RWPE2 (cell line): ENCODE results near the gene PDE3B.
"Not testable (repeated sequence)": the region's sequence is repeated elsewhere in the genome, so short reads cannot be mapped to it uniquely, and the experiment has no call there.

Experiments used
- ATAC-seq: fragments of 200-7000 bp; cut with Tn5 transposase; 3 replicates; pipeline ENCODE4 v1.9.1; 2021; ENCODE audit warnings: low read depth
- DNase-seq: peaks from one replicate; pipeline ENCODE4 v3.0.0-alpha.2; 2020; ENCODE audit warnings: low spot score
- H3K27ac ChIP-seq: fragments of 450-650 bp; 2 replicates; pipeline ENCODE4 v1.5.1; 2017; ENCODE audit warnings: mild to moderate bottlenecking; ENCODE audit not compliant: poor library complexity, severe bottlenecking
- H3K27me3 ChIP-seq: fragments of 250-450 bp; sonication (Bioruptor Pico); 2 replicates; pipeline ENCODE4 v1.5.1; 2021; ENCODE audit warnings: mild to moderate bottlenecking, moderate library complexity; ENCODE audit not compliant: insufficient read depth, poor library complexity, severe bottlenecking
- H3K36me3 ChIP-seq: fragments of 250-450 bp; sonication (Bioruptor Pico); 2 replicates; pipeline ENCODE4 v1.5.1; 2020; ENCODE audit warnings: low read depth, mild to moderate bottlenecking, moderate library complexity
- H3K4me1 ChIP-seq: fragments of 250-450 bp; sonication (Bioruptor Pico); 2 replicates; pipeline ENCODE4 v1.5.1; 2021; ENCODE audit warnings: mild to moderate bottlenecking, moderate library complexity; ENCODE audit not compliant: insufficient read depth, poor library complexity, severe bottlenecking
- H3K4me3 ChIP-seq: fragments of 250-450 bp; sonication (Bioruptor Pico); 2 replicates; pipeline ENCODE4 v1.5.1; 2021; ENCODE audit warnings: mild to moderate bottlenecking, moderate library complexity; ENCODE audit not compliant: severe bottlenecking
- H3K9me3 ChIP-seq: fragments of 250-450 bp; sonication (Bioruptor Pico); 2 replicates; pipeline ENCODE4 v1.5.1; 2021; ENCODE audit warnings: mild to moderate bottlenecking, moderate library complexity; ENCODE audit not compliant: severe bottlenecking
- TF ChIP-seq, protein P1 (sequence below): fragments of 450-650 bp; IDR thresholded peaks from one replicate; pipeline ENCODE4 v1.5.1; 2017; ENCODE audit warnings: mild to moderate bottlenecking, moderate library complexity; ENCODE audit not compliant: poor library complexity, severe bottlenecking

PDE3B gene

DNA sequence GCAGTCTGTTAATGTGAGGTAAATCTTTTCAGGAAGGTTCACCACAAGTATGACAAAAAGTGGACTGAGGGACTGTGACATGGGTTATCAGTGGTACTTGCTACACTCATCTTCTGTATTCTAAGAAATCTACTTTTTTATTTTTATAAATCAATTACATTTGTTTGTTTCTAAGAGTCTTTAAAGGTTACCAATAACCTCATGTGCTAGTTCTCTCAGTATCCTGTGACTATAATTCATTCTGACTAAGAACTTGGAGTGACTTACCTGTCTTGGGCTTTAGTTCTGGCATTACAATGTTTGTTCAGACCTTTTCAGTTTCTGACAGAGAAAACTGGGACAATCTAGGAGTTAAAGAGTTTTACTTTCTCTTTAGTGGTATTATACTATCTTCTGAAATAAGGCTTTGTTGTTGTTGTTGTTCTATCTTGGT lies 108.4 kb downstream of the PDE3B start:
- H3K4me3 ChIP-seq: no peak overlapping the region
- no peak for DNase-seq
- H3K27ac ChIP-seq: no peak overlapping the region
- H3K9me3 ChIP-seq: no peaks in the 10 kb centered on the region
- H3K27me3 ChIP-seq: peaks cover 12% of the 10 kb centered on the region
- H3K4me1 ChIP-seq: no peaks in the 10 kb centered on the region
- TF ChIP-seq, protein P1, sequence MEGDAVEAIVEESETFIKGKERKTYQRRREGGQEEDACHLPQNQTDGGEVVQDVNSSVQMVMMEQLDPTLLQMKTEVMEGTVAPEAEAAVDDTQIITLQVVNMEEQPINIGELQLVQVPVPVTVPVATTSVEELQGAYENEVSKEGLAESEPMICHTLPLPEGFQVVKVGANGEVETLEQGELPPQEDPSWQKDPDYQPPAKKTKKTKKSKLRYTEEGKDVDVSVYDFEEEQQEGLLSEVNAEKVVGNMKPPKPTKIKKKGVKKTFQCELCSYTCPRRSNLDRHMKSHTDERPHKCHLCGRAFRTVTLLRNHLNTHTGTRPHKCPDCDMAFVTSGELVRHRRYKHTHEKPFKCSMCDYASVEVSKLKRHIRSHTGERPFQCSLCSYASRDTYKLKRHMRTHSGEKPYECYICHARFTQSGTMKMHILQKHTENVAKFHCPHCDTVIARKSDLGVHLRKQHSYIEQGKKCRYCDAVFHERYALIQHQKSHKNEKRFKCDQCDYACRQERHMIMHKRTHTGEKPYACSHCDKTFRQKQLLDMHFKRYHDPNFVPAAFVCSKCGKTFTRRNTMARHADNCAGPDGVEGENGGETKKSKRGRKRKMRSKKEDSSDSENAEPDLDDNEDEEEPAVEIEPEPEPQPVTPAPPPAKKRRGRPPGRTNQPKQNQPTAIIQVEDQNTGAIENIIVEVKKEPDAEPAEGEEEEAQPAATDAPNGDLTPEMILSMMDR: no peak
- ATAC-seq: no peak
- no peaks in the 10 kb centered on the region for H3K36me3 ChIP-seq

DNA sequence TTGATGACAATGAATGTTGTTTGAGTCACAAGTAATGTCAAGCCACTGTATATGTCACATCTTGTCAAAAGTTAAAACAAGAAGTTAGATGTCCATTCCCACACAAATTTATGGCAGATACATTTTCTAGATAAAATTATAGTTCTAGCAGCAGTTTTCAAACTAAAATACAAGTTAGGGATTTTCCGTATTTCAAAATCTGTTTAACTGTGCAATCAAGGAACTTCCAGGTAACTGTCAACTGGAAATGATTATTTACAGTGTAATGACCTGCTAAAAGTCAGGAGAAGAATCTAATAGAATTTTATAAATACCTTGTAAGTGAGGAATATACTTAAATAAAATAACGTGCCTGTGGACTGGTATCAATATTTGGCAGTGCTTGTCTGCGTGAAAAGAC lies 111.5 kb downstream of the PDE3B start:
- H3K27ac ChIP-seq: no peak overlapping the region
- TF ChIP-seq, protein P1: no peak
- H3K36me3 ChIP-seq: no peaks in the 10 kb centered on the region
- H3K9me3 ChIP-seq: no peaks in the 10 kb centered on the region
- DNase-seq: no peak
- H3K27me3 ChIP-seq: peaks cover 12% of the 10 kb centered on the region
- no peak overlapping the region for H3K4me3 ChIP-seq
- no peak for ATAC-seq
- H3K4me1 ChIP-seq: no peaks in the 10 kb centered on the region

DNA sequence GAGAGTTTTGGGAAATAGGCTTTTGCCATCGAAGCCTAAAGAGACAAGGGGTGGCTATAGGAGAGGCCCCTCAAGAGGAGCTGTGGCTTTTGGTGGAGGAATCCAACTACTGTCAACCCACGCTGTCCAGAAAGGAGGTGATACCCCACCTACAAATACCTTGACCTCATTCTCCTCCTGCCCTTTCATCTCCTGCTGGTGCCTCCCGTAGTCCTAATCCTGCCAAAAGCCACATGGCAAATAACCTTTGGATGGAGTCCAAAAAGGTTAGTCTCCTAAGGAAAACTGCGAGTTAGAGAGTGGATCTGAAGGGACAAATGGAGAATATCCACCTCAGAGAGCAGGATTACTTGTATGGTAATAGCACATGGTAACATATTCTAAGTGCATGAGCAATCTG lies 112.7 kb downstream of the PDE3B start:
- Histone ChIP-seq H3K27me3 (peaks cover 12% of the 10 kb centered on the region), H3K9me3 (no peaks in the 10 kb centered on the region), H3K4me1 (no peaks in the 10 kb centered on the region), H3K36me3 (no peaks in the 10 kb centered on the region), H3K27ac (no peak overlapping the region), H3K4me3 (no peak overlapping the region)
- DNase-seq (no peak), ATAC-seq (no peak)
- TF ChIP-seq, protein P1: no peak

DNA sequence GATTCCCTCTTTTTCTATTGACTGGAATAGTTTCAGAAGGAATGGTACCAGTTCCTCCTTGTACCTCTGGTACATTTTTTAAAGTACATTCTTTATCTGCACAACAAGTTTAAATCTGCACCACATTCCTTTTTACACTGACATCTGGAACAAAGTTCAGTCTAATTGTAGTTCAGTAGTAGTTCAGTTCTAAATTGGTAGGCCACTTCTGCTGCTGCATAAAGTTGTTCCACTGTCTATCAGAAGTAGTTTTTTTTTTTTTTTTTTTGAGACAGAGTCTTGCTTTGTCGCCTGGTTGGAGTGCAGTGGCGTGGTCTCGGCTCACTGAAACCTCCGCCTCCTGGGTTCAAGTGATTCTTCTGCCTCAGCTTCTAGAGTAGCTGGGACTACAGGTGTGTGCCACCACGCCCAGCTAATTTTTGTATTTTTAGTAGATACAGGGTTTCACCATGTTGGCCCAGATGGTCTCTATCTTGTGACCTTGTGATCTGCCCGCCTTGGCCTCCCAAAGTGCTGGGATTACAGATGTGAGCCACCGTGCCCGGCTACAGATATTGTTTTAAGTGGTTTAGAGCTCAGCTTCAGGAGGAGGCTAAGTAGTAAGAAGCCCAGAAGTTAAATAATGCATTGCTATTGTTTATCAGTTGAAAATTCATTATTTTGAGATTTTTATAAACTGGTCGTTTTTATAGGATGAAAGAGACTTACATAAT lies 115.9 kb downstream of the PDE3B start:
- H3K4me3 ChIP-seq, ATAC-seq, H3K36me3 ChIP-seq, H3K27me3 ChIP-seq, DNase-seq, H3K9me3 ChIP-seq, H3K27ac ChIP-seq, H3K4me1 ChIP-seq: not testable (repeated sequence)

DNA sequence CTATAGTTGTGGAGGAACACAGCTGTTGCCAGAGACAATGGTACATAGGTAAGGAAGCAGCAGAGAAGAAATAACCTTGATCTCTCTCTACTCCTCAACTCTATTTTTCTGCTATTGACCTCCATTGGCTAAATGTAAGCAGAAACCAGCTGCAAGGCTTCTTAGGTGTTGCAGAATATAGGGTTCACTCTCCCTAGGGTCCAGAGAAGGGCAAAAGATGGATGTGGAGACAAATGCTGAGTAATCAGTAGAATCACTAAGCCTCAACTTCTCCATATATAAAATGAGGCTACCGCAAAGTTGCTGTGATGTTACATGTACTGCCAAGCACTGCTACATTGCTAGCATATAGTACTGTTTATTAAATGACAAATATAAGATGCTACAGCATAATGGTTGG lies 120.6 kb downstream of the PDE3B start:
- Histone ChIP-seq H3K27ac (no peak overlapping the region), H3K27me3 (peaks cover 16% of the 10 kb centered on the region), H3K36me3 (no peaks in the 10 kb centered on the region), H3K4me1 (peaks cover 2% of the 10 kb centered on the region), H3K4me3 (no peak overlapping the region), H3K9me3 (no peaks in the 10 kb centered on the region)
- no peak for DNase-seq
- no peak for ATAC-seq
- TF ChIP-seq, protein P1: no peak
